GM12892 (cell line): ENCODE results near the gene CCDC9B.

Experiments used
- POLR2A ChIP-seq: IDR thresholded peaks from 2 replicates; pipeline ENCODE4 v1.6.1; 2011; ENCODE audit warnings: low read depth, low read length, control low read depth
- POLR2AphosphoS5 ChIP-seq: IDR thresholded peaks from 2 replicates; pipeline ENCODE4 v1.6.1; 2011; ENCODE audit warnings: low read depth, low read length, control low read depth
- TAF1 ChIP-seq: IDR thresholded peaks from 2 replicates; pipeline ENCODE4 v1.6.1; 2011; ENCODE audit warnings: low read depth, mild to moderate bottlenecking, control low read depth, low read length, borderline replicate concordance

DNA sequence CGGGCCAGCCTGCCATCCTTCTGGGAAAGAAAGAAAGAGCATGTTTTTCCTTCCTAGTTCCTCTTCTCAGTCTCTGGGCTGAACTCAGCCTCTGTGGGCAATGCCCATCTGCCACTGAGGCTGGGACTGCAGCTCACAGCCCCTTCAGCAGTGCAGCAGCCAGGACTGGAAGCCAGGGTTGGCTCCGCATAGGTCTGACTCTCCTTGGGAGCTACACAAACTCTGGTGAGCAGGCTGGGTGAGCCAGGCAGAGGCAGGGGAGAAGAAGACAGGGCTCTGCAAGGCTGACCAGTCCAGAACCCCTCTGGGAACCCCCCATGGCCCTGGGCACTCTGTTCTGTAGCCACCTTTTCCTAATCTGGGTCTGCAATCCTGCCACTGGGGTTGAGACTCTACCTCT, 20.9 kb upstream of the CCDC9B start:
- TF ChIP-seq POLR2A (no peak), POLR2AphosphoS5 (no peak), TAF1 (no peak)
